GM19239 (cell line): Measurements from ENCODE around the gene CHD3.
"Not testable (repeated sequence)": the region's sequence is repeated elsewhere in the genome, so short reads cannot be mapped to it uniquely, and the experiment has no call there.

ENCODE experiments used
- DNase-seq: peaks from one replicate; pipeline ENCODE4 v3.0.0; 2011; ENCODE audit warnings: low spot score; ENCODE audit not compliant: insufficient read length
- FAIRE-seq: peaks from 2 replicates; lab custom pipeline; 2011; peaks lifted over from hg19 to GRCh38; lab: Jason Lieb, UNC

Gene CHD3

DNA sequence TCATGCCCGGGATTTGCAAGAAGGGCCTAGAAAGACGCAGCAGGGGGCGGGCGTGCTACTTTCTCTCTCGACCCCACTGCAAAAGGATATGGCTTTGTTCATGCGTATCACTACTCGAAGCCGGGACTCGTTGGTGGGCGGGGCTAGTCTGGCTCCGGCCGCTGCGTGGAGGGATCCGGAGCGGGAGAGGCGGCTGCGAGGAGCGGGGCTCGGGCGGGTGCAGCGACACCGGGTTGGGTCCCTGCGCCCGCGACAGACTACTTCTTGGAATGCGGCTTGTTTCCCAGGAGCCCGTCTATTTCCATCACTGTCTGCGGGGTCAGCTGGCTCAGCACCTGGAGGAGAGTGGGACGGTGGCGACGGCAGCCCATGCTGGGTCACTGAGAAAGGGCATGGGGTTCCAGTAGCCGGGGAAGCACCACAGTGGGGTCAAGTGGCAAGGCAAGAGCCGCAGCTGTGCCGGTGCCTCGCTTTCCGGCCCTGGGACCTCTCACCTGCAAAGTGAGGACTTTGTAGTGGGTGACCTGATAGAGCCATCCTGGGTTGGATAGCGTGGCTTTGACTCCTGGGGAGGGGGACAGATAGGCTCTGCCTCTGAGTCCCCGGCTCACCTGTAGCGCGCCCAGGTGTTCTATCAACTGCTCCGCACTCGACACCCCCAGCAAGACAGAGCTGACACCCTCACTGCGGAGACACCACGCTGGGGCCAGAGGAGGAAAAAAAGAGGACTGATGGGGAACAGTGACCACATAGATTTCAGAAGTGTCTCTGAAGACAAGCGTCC, 34.4 kb downstream of the CHD3 start:
- DNase-seq, result peak; percentile 68
- FAIRE-seq, result peak; percentile 89

DNA sequence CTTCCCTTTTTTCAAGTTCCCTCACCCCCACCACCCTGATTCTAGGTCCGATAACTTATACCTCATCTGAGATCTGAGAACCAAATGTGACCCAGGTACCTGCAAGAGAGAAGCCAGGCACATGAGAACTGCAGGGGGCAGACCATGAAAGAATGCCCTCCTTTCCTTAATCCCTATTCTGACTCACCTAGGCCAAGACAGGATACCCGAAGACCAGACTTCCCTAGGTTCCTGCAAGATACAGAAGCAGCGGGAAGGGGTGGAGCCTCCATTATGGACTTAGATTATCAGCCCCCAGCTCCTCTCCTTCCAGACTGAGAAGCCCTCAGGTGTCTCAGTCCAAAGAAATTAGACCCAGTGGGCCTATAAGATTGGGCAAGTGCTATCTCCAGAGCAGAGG, 39.0 kb downstream of the CHD3 start:
- FAIRE-seq (no peak), DNase-seq (no peak)

DNA sequence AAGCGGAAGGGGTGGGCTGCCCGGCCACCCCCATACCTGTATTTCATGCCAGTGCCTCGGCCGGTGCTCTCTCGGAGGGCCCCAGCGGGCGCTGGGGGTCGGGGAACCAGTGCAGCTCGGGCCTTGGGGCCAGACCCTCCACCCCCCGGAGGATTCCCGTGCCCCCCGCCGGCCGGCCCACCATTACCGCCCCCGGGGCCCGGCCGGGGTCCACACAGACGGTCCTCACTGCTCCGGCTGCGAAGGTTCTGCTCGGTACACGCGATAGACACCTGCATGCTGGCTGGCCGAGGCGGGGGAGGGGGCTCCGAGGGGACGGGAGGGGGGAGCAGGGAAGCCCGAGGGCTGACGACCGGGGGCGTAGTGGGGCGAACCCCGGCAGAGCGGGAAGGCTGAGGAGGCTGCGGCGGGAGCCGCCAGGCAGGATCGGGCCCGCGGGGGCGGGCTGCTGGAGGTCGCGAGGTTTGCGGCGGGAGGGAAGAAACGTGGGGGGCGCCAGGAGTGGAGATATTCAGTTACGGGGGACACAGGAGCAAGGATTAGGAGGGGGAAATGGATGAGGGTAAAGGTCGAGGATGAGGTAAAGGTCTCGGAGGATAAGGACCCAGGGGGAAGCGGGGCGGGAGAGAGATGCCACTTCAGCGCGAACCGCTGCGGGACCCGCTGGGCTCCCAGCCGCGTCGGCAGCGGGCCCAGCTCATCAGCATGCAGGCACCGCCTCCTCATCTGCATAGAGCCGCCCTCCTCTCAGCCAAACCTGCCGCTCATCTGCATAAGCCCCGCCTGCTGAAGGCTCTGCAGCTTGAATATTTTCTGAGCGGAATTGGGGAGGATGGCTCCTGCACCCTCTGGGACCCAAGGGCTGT, 40.8 kb downstream of the CHD3 start, which contains the start of gene KCNAB3:
Gene KCNAB3, minus strand, starts transcription at position 699 of the 866 bp plus-strand sequence. Its CDS starts 421 bp downstream, at position 278.
- no peak for DNase-seq
- no peak for FAIRE-seq

DNA sequence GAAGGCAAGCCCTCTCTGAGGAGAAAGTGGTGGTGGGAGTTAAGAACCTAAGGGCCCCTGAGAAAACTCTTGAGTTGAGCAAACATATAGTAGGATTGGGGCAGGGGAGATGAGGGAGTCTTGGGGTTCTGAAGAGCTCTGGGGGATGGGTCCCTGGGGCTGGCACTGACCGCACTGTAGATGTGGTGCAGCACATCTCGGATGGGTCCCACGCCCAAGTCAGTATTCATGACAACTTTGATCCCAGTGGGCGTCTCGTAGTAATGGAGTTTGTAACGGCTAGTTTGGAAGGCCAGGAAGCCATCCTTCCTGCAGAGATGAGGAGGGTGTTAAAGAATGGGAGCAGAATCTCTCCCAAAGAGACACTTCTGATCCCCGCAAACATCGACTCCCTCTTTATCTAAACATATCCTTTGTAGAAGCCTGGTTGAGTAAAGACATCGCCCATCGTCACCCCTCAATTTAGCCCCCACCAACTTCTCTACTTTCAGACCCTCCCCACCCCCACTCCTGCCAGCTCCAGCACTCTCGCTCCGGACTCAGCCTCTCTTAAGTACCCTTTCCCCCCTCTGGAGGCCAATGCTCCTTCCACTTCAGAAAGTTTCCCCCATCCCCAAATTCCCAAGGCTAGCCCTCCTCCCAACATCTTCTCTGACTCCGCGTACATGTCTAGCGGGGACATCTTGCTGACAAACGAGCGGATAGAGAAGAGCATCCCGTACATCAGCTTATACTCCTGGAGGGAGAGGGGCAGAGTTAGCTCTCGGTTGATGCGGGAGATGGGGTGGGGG, 42.4 kb downstream of the CHD3 start:
- peak; percentile 43 for DNase-seq
- no peak for FAIRE-seq

GRCh38 chr17:7931709-7932482, 43.3 kb downstream of the CHD3 start, which contains the start of the genes CNTROB and TRAPPC1:
Gene CNTROB, plus strand, starts transcription at chr17:7932206. Its CDS starts 874 bp downstream, at chr17:7933080.
Gene TRAPPC1, minus strand, starts transcription at chr17:7931946. Its CDS starts 117 bp downstream, at chr17:7931829.
- peak; percentile 99 for FAIRE-seq

DNA sequence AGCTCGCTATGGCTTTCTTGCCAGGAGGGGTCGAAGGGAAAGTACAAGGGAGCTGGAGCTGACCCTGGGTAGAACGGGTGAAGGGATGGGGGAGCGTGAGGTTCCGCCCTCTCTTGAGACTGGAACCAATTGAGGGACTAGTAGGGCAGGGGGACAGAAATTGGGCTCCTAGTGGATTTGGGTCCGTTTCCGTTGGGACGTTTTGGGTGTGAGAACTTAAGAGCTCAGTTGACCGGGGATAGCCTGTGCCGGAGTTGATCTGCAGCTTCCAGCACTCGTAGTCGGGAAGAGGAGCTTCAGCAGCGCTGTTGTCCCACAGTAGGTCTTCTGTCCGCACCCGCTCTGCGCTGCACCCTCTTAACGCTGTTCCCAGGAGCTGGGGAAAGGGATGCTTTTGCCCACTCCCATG, 43.9 kb downstream of the CHD3 start:
- FAIRE-seq (peak; percentile 11), DNase-seq (no peak)

More at GRCh38 chr17:7931709-7932482, 43.3 kb downstream of the CHD3 start, which contains the start of the genes CNTROB and TRAPPC1:
- DNase-seq, result peak; percentile 99

DNA sequence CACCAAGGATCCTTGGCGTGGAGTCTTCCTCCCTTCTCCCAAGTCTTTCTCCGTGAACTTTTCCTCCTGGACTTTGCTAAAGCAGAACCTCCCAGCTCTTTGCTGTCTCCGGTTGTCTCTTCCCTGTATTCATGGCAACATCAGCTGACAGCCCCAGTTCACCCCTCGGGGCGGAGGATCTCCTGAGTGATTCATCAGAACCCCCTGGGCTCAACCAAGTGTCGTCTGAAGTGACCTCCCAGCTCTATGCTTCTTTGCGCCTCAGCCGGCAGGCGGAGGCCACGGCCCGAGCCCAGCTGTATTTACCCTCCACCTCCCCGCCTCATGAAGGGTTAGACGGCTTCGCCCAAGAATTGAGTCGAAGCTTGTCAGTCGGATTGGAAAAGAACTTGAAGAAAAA, 44.4 kb downstream of the CHD3 start:
- DNase-seq, result no peak
- peak; percentile 76 for FAIRE-seq

DNA sequence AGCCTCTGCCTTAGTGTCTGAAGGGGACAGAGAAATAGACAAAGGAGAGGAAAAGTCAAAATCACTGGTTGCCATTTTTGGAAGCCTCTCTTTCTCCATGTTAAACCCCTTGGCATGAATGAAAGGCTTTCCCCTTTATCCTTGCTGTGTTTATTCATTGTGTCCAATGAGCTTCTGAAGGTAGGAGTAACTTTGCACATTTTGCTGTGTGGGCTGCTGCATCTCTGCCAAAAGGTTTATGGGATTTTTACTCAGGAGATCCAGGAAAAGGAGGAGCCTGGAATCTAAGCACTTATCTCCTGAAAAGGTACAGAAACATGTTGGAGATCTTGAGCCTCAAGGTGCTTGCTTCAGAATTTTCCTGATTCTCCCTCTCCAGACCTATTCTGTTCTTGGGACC, 47.3 kb downstream of the CHD3 start:
- no peak for FAIRE-seq

GRCh38 chr17:7940034-7940433, 51.4 kb downstream of the CHD3 start:
- DNase-seq (no peak), FAIRE-seq (no peak)

More for the DNA sequence above, 47.3 kb downstream of the CHD3 start:
- no peak for DNase-seq

DNA sequence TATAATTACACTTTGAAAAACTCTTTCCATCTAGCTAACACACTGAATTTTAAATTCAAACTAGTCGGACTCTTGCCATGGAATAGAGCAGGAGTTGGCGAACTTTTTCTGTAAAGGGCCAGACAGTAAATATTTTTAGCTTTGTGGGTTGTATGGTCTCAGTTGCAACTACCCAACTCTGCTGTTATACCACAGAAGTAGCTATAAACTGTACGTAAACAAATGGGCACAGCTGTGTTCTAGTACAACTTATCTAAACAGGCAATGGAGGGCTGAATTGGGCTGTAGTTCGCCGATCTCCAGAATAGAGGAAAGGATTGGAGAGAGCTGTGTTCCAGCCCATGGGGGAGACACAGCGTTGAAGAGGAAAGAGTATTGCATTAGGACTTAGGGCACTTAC, 52.2 kb downstream of the CHD3 start:
- FAIRE-seq, result no peak
- no peak for DNase-seq

- FAIRE-seq, result no peak
- DNase-seq, result no peak
These were observed 54.7 kb downstream of the CHD3 start for GRCh38 chr17:7943291-7943690.

GRCh38 chr17:7944326-7944725, 55.7 kb downstream of the CHD3 start:
- DNase-seq (no peak), FAIRE-seq (no peak)

GRCh38 chr17:7945651-7946050, 57.1 kb downstream of the CHD3 start:
- DNase-seq, result no peak
- no peak for FAIRE-seq

- DNase-seq (no peak), FAIRE-seq (no peak)
These were observed 57.9 kb downstream of the CHD3 start for GRCh38 chr17:7946441-7946840.

- no peak for FAIRE-seq
- no peak for DNase-seq
These were observed 59.1 kb downstream of the CHD3 start for GRCh38 chr17:7947651-7948050.

DNA sequence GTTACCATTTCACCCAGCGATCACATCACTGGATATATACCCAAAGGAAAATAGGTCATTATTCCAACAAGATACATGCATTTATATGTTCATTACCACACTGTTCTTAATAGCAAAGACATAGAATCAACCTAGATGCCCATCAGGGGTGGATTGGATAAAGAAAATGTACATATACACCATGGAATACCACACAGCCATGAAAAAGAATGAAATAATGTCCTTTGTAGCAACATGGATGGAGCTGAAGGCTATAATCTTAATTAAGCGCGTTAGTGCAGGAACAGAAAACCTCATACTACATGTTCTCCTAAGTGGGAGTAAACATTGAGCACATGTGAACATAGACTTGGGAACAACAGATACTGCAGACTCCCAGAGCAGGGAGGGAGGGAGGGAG, 62.0 kb downstream of the CHD3 start:
- FAIRE-seq, result peak; percentile 4
- DNase-seq, result no peak

- FAIRE-seq (peak; percentile 92), DNase-seq (peak; percentile 61)
These were observed 62.7 kb downstream of the CHD3 start for GRCh38 chr17:7951143-7951792.

GRCh38 chr17:7953266-7953665, 64.7 kb downstream of the CHD3 start:
- not testable (repeated sequence) for DNase-seq, FAIRE-seq
